RKO (cell line): ENCODE results near the gene CADM2.
A peak's percentile ranks its signal among the peaks of the same experiment; 100 is the strongest.
"Not testable (repeated sequence)": the region's sequence is repeated elsewhere in the genome, so short reads cannot be mapped to it uniquely, and the experiment has no call there.

Experiments used
- DNase-seq: peaks from one replicate; pipeline ENCODE4 v3.0.0-alpha.2; 2016; ENCODE audit warnings: low spot score

Gene CADM2

GRCh38 chr3:85077018-85077417 is 118.2 kb downstream of the CADM2 start:
- DNase-seq, result no peak

GRCh38 chr3:85081191-85081906 is 122.6 kb downstream of the CADM2 start:
- no peak for DNase-seq

- DNase-seq, result no peak
Observed at GRCh38 chr3:85090495-85090894, 131.7 kb downstream of the CADM2 start.

GRCh38 chr3:85100316-85100715 is 141.5 kb downstream of the CADM2 start:
- no peak for DNase-seq

- no peak for DNase-seq
Observed at GRCh38 chr3:85102781-85103180, 144.0 kb downstream of the CADM2 start.

- DNase-seq, result no peak
Observed at GRCh38 chr3:85110393-85110792, 151.6 kb downstream of the CADM2 start.

GRCh38 chr3:85120879-85121278 is 162.1 kb downstream of the CADM2 start:
- DNase-seq, result no peak

- not testable (repeated sequence) for DNase-seq
Observed at GRCh38 chr3:85132864-85133263, 174.1 kb downstream of the CADM2 start.

- not testable (repeated sequence) for DNase-seq
Observed at GRCh38 chr3:85133691-85134420, 175.1 kb downstream of the CADM2 start.

GRCh38 chr3:85142626-85143025 is 183.8 kb downstream of the CADM2 start:
- DNase-seq, result no peak

GRCh38 chr3:85148036-85148435 is 189.2 kb downstream of the CADM2 start:
- DNase-seq, result no peak

GRCh38 chr3:85151555-85151954 is 192.8 kb downstream of the CADM2 start:
- no peak for DNase-seq

- not testable (repeated sequence) for DNase-seq
Observed at GRCh38 chr3:85153279-85153678, 194.5 kb downstream of the CADM2 start.

- DNase-seq, result no peak
Observed at GRCh38 chr3:85159376-85159775, 200.6 kb downstream of the CADM2 start.

- DNase-seq, result peak; percentile 29
Observed at GRCh38 chr3:85161544-85161943, 202.8 kb downstream of the CADM2 start.

- DNase-seq, result no peak
Observed at GRCh38 chr3:85162905-85163304, 204.1 kb downstream of the CADM2 start.

GRCh38 chr3:85164436-85164835 is 205.6 kb downstream of the CADM2 start:
- DNase-seq, result no peak

- DNase-seq, result no peak
Observed at GRCh38 chr3:85167576-85167975, 208.8 kb downstream of the CADM2 start.

GRCh38 chr3:85170646-85171045 is 211.9 kb downstream of the CADM2 start:
- DNase-seq, result no peak

GRCh38 chr3:85171976-85172375 is 213.2 kb downstream of the CADM2 start:
- no peak for DNase-seq

- DNase-seq, result no peak
Observed at GRCh38 chr3:85176799-85177198, 218.0 kb downstream of the CADM2 start.

GRCh38 chr3:85182975-85183752 is 224.4 kb downstream of the CADM2 start:
- DNase-seq, result no peak

GRCh38 chr3:85185495-85185894 is 226.7 kb downstream of the CADM2 start:
- no peak for DNase-seq
